Neural cell (in vitro differentiated cells): Measurements from ENCODE around the gene SLC41A3. TPM values are rescaled to one million over a fixed set of nuclear protein-coding genes. Genes with fewer than 3 reads are reported as not detected.

Experiments
- H2AFZ ChIP-seq: fragments of 200-600, 300-800 bp; sonication (generic), shearing (Covaris generic); 2 replicates; pipeline ENCODE4 v1.6.0; 2014; ENCODE audit warnings: low read depth, mild to moderate bottlenecking, antibody characterized with exemption, low read length, moderate library complexity
- H3F3A ChIP-seq: fragments of 200-600 bp; shearing (Covaris generic); 2 replicates; pipeline ENCODE4 v1.6.1; 2016; ENCODE audit warnings: mild to moderate bottlenecking, moderate library complexity, mixed read lengths, antibody characterized with exemption, low read length; ENCODE audit not compliant: insufficient read depth, poor library complexity, severe bottlenecking
- H3K27ac ChIP-seq: fragments of 200-600, 300-800 bp; sonication (generic), shearing (Covaris generic); 2 replicates; pipeline ENCODE4 v1.5.1; 2014; ENCODE audit warnings: mild to moderate bottlenecking, low read length, moderate library complexity
- H3K27me3 ChIP-seq: fragments of 300-800, 200-600 bp; sonication (generic), shearing (Covaris generic); 2 replicates; pipeline ENCODE4 v1.6.0; 2014; ENCODE audit warnings: mild to moderate bottlenecking, low read depth, low read length, moderate library complexity; ENCODE audit not compliant: insufficient read depth
- H3K36me3 ChIP-seq: fragments of 300-800, 200-600 bp; sonication (generic), shearing (Covaris generic); 2 replicates; pipeline ENCODE4 v1.5.1; 2014; ENCODE audit warnings: mild to moderate bottlenecking, antibody characterized with exemption, low read length, moderate library complexity; ENCODE audit not compliant: insufficient read depth
- H3K4me2 ChIP-seq: fragments of 300-800, 200-600 bp; sonication (generic), shearing (Covaris generic); 2 replicates; pipeline ENCODE4 v1.6.0; 2014; ENCODE audit warnings: mild to moderate bottlenecking, low read length
- H3K4me3 ChIP-seq: fragments of 300-800, 200-600 bp; sonication (generic), shearing (Covaris generic); 2 replicates; pipeline ENCODE4 v1.5.1; 2014; ENCODE audit warnings: mild to moderate bottlenecking, low read length, moderate library complexity
- H3K79me2 ChIP-seq: fragments of 200-600 bp; shearing (Covaris generic); replicated peaks from 2 replicates; pipeline ENCODE4 v1.6.0; 2014; ENCODE audit warnings: mild to moderate bottlenecking, low read length, moderate library complexity; ENCODE audit not compliant: insufficient read depth
- H3K9ac ChIP-seq: fragments of 300-800, 200-600 bp; sonication (generic), shearing (Covaris generic); 2 replicates; pipeline ENCODE4 v1.6.1; 2016; ENCODE audit warnings: mild to moderate bottlenecking, low read length, mixed read lengths
- H3K9me2 ChIP-seq: fragments of 200-600 bp; shearing (Covaris generic); 2 replicates; pipeline ENCODE4 v1.6.1; 2016; ENCODE audit warnings: mild to moderate bottlenecking, low read length, mixed read lengths; ENCODE audit not compliant: insufficient read depth
- H3K9me3 ChIP-seq: fragments of 200-600, 300-800 bp; sonication (generic), shearing (Covaris generic); 2 replicates; pipeline ENCODE4 v1.6.1; 2016; ENCODE audit warnings: mild to moderate bottlenecking, mixed run types, low read length, moderate library complexity, mixed read lengths
- H4K20me1 ChIP-seq: fragments of 200-600 bp; shearing (Covaris generic); 2 replicates; pipeline ENCODE4 v1.6.1; 2016; ENCODE audit warnings: mild to moderate bottlenecking, mixed run types; ENCODE audit not compliant: insufficient read depth
- EP300 ChIP-seq: fragments of 450-650 bp; conservative IDR thresholded peaks from 2 replicates; pipeline ENCODE4 v1.6.1; 2014; ENCODE audit warnings: antibody characterized with exemption, mild to moderate bottlenecking, moderate library complexity; ENCODE audit not compliant: poor library complexity, severe bottlenecking
- EZH2 ChIP-seq: fragments of 200-600, 300-800 bp; shearing (Covaris generic), sonication (generic); IDR thresholded peaks from 2 replicates; pipeline ENCODE4 v1.6.1; 2014; ENCODE audit warnings: antibody characterized with exemption, low read length, borderline replicate concordance, mild to moderate bottlenecking; ENCODE audit not compliant: insufficient read depth, poor library complexity, severe bottlenecking
- MXI1 ChIP-seq: fragments of 450-650 bp; conservative IDR thresholded peaks from 2 replicates; pipeline ENCODE4 v1.6.1; 2014; ENCODE audit warnings: antibody characterized with exemption, mild to moderate bottlenecking; ENCODE audit not compliant: poor library complexity, severe bottlenecking
- POLR2AphosphoS5 ChIP-seq: IDR thresholded peaks from 2 replicates; pipeline ENCODE4 v1.6.1; 2012
- RAD21 ChIP-seq: fragments of 450-650 bp; conservative IDR thresholded peaks from 2 replicates; pipeline ENCODE4 v1.6.1; 2014; ENCODE audit warnings: antibody characterized with exemption, mild to moderate bottlenecking, moderate library complexity
- REST ChIP-seq: IDR thresholded peaks from 2 replicates; pipeline ENCODE4 v1.6.1; 2012; ENCODE audit warnings: borderline replicate concordance
- SMC3 ChIP-seq: fragments of 450-650 bp; conservative IDR thresholded peaks from 2 replicates; pipeline ENCODE4 v1.6.1; 2014; ENCODE audit warnings: antibody characterized with exemption, mild to moderate bottlenecking, moderate library complexity; ENCODE audit not compliant: poor library complexity
- TAF1 ChIP-seq: IDR thresholded peaks from 2 replicates; pipeline ENCODE4 v1.6.1; 2012; ENCODE audit warnings: low read depth
- polyA plus RNA-seq: library from polyadenylated mRNA; depleted of rRNA; stranded (reverse); fragments of >200 nt; gene quantifications from 2 replicates; pipeline ENCODE4 v1.2.3, GENCODE V29; 2014
- TF ChIP-seq, protein P1 (sequence below): fragments of 450-650 bp; IDR thresholded peaks from 2 replicates; pipeline ENCODE4 v1.5.1; 2014; ENCODE audit warnings: antibody characterized with exemption, mild to moderate bottlenecking, moderate library complexity; ENCODE audit not compliant: poor library complexity, severe bottlenecking

The SLC41A3 gene
- polyA plus RNA-seq, 1 donor from 2014 or later = 80.0 TPM

- peaks cover 7% of the 10 kb centered on the region for H3K9me3 ChIP-seq
- H3K27ac ChIP-seq = no peak overlapping the region
- no peaks in the 10 kb centered on the region for H4K20me1 ChIP-seq
- no peak overlapping the region for H2AFZ ChIP-seq
- no peaks in the 10 kb centered on the region for H3F3A ChIP-seq
- no peak overlapping the region for H3K4me2 ChIP-seq
- H3K79me2 ChIP-seq = no peaks in the 10 kb centered on the region
- no peak overlapping the region for H3K9ac ChIP-seq
- no peak for TF ChIP-seq SMC3
- TF ChIP-seq EZH2 = no peak
- TF ChIP-seq RAD21 = no peak
- TF ChIP-seq, protein P1, sequence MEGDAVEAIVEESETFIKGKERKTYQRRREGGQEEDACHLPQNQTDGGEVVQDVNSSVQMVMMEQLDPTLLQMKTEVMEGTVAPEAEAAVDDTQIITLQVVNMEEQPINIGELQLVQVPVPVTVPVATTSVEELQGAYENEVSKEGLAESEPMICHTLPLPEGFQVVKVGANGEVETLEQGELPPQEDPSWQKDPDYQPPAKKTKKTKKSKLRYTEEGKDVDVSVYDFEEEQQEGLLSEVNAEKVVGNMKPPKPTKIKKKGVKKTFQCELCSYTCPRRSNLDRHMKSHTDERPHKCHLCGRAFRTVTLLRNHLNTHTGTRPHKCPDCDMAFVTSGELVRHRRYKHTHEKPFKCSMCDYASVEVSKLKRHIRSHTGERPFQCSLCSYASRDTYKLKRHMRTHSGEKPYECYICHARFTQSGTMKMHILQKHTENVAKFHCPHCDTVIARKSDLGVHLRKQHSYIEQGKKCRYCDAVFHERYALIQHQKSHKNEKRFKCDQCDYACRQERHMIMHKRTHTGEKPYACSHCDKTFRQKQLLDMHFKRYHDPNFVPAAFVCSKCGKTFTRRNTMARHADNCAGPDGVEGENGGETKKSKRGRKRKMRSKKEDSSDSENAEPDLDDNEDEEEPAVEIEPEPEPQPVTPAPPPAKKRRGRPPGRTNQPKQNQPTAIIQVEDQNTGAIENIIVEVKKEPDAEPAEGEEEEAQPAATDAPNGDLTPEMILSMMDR = no peak
- no peak for TF ChIP-seq REST
- no peak for TF ChIP-seq TAF1
- no peak for TF ChIP-seq EP300
- TF ChIP-seq MXI1 = no peak
- no peak for TF ChIP-seq POLR2AphosphoS5
- peaks cover 4% of the 10 kb centered on the region for H3K36me3 ChIP-seq
- H3K27me3 ChIP-seq = no peaks in the 10 kb centered on the region
- no peak overlapping the region for H3K4me3 ChIP-seq
- no peaks in the 10 kb centered on the region for H3K9me2 ChIP-seq
Observed at GRCh38 chr3:126024049-126024854, 59.7 kb downstream of the SLC41A3 start.

- H2AFZ ChIP-seq = no peak overlapping the region
- H3K9ac ChIP-seq = no peak overlapping the region
- no peaks in the 10 kb centered on the region for H3K36me3 ChIP-seq
- no peaks in the 10 kb centered on the region for H3K79me2 ChIP-seq
- H3K9me3 ChIP-seq = peaks cover 4% of the 10 kb centered on the region
- H3K9me2 ChIP-seq = no peaks in the 10 kb centered on the region
- no peak overlapping the region for H3K4me3 ChIP-seq
- no peaks in the 10 kb centered on the region for H3F3A ChIP-seq
- no peaks in the 10 kb centered on the region for H3K27me3 ChIP-seq
- no peak overlapping the region for H3K4me2 ChIP-seq
- TF ChIP-seq MXI1 (no peak), RAD21 (no peak), POLR2AphosphoS5 (no peak), REST (no peak), TAF1 (no peak), SMC3 (no peak), EZH2 (no peak), EP300 (no peak)
- TF ChIP-seq, protein P1 = no peak
- H3K27ac ChIP-seq = no peak overlapping the region
- no peaks in the 10 kb centered on the region for H4K20me1 ChIP-seq
Observed at GRCh38 chr3:126023390-126023789, 60.5 kb downstream of the SLC41A3 start.
